ENCODE data around the gene SPIN4. TPM values are rescaled to one million over a fixed set of nuclear protein-coding genes. Genes with fewer than 3 reads are reported as not detected.

The SPIN4 gene
- 1.3 and 8.6 TPM in 2 replicates for total RNA-seq

GRCh38 chrX:63350941-63351616 is at the start of gene SPIN4:
SPIN4 (minus strand) TSS chrX:63351332; CDS start chrX:63350819, 513 bp downstream.

All from placental pericyte (primary cell).